GM23338 (cell line): Measurements from ENCODE around the gene CACTIN. TPM values are rescaled to one million over a fixed set of nuclear protein-coding genes. Genes with fewer than 3 reads are reported as not detected.

Experiments used
- CREB1 ChIP-seq: fragments of 250-450 bp; sonication (Bioruptor Pico); IDR thresholded peaks from 2 replicates; pipeline ENCODE4 v1.5.0; 2020; ENCODE audit warnings: low read depth, mild to moderate bottlenecking, moderate library complexity
- EZH2 ChIP-seq: fragments of 200-600 bp; sonication (generic); IDR thresholded peaks from one replicate; pipeline ENCODE4 v1.8.0; 2017; ENCODE audit warnings: antibody characterized with exemption, mild to moderate bottlenecking, low read depth; ENCODE audit not compliant: unreplicated experiment
- NANOG ChIP-seq: IDR thresholded peaks from 2 replicates; pipeline ENCODE4 v1.6.1; 2016; ENCODE audit warnings: antibody characterized with exemption, borderline replicate concordance
- POLR2AphosphoS5 ChIP-seq: IDR thresholded peaks from 2 replicates; pipeline ENCODE4 v1.6.1; 2016; ENCODE audit warnings: antibody characterized with exemption, low read depth
- ZNF114 ChIP-seq: fragments of 250-450 bp; sonication (Bioruptor Pico); IDR thresholded peaks from 2 replicates; pipeline ENCODE4 v1.5.0; 2020; ENCODE audit warnings: mild to moderate bottlenecking, moderate library complexity
- ZNF331 ChIP-seq: fragments of 250-450 bp; sonication (Bioruptor Pico); IDR thresholded peaks from 2 replicates; pipeline ENCODE4 v1.5.0; 2020; ENCODE audit warnings: low read depth, mild to moderate bottlenecking, moderate library complexity
- polyA plus RNA-seq: library from polyadenylated mRNA; unstranded; fragments of >200 nt; fragmentation: Nextera tagmentation; extraction: Ambion mirVana; gene quantifications from 2 replicates; pipeline ENCODE4 v1.2.1, GENCODE V29; 2016
- total RNA-seq: library from RNA; depleted of rRNA; stranded (reverse); fragments of >200 nt; shearing (Covaris generic); gene quantifications from 2 replicates; pipeline ENCODE4 v1.2.3, GENCODE V29; 2014
- TF ChIP-seq, protein P1 (sequence below): fragments of 250-450 bp; sonication (Bioruptor Pico); IDR thresholded peaks from 2 replicates; pipeline ENCODE4 v1.5.0; 2020; ENCODE audit warnings: mild to moderate bottlenecking, moderate library complexity
- TF ChIP-seq, protein P2 (sequence below): IDR thresholded peaks from one replicate; pipeline ENCODE4 v1.6.1; 2018; ENCODE audit warnings: antibody characterized with exemption; ENCODE audit not compliant: unreplicated experiment

CACTIN gene
- total and polyA plus RNA-seq, 2 experiments from 2014 or later = 14.3 to 47.4 TPM

DNA sequence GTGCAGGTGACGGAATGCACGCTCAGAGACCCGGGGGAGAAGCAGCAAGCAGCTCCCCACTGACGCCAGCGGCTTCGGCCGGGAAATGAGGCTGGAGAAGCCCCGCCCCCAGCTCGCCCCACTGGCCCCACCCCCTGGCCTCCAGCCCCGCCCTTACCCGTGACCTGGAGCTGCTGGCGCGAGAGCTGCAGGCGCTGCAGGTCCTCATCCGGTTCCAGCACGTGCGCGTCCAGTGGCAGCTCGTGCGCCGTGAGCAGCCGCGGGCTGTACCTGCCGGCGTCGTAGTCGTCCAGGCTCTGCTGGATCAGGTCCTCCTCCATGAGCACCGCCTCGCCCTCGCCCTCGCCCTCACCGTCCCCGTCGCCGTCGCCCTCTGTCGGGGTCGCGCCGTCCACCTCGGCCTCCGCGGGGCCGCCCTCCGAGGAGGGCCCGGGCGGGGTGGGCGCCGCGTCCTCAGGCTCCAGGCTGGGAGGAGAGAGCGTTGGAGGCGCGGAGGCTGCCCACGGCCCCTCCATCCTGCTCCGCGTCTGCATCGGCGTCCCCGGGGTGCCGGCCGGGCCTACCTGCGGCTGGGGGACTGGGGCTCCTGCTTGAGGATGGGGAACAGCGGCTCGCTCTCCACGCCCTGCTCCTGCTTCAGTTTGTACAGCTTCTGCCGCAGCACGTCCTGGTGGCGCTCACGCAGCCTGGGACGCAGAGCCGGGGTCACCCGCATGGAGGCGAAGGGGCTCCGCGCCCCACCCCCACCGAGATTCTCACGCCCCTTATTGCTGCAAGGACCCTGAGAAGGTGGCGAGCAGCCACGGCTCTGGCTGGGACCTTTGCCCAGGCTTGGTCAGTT, 13.5 kb downstream of the CACTIN start (continued):
- TF ChIP-seq, protein P1, sequence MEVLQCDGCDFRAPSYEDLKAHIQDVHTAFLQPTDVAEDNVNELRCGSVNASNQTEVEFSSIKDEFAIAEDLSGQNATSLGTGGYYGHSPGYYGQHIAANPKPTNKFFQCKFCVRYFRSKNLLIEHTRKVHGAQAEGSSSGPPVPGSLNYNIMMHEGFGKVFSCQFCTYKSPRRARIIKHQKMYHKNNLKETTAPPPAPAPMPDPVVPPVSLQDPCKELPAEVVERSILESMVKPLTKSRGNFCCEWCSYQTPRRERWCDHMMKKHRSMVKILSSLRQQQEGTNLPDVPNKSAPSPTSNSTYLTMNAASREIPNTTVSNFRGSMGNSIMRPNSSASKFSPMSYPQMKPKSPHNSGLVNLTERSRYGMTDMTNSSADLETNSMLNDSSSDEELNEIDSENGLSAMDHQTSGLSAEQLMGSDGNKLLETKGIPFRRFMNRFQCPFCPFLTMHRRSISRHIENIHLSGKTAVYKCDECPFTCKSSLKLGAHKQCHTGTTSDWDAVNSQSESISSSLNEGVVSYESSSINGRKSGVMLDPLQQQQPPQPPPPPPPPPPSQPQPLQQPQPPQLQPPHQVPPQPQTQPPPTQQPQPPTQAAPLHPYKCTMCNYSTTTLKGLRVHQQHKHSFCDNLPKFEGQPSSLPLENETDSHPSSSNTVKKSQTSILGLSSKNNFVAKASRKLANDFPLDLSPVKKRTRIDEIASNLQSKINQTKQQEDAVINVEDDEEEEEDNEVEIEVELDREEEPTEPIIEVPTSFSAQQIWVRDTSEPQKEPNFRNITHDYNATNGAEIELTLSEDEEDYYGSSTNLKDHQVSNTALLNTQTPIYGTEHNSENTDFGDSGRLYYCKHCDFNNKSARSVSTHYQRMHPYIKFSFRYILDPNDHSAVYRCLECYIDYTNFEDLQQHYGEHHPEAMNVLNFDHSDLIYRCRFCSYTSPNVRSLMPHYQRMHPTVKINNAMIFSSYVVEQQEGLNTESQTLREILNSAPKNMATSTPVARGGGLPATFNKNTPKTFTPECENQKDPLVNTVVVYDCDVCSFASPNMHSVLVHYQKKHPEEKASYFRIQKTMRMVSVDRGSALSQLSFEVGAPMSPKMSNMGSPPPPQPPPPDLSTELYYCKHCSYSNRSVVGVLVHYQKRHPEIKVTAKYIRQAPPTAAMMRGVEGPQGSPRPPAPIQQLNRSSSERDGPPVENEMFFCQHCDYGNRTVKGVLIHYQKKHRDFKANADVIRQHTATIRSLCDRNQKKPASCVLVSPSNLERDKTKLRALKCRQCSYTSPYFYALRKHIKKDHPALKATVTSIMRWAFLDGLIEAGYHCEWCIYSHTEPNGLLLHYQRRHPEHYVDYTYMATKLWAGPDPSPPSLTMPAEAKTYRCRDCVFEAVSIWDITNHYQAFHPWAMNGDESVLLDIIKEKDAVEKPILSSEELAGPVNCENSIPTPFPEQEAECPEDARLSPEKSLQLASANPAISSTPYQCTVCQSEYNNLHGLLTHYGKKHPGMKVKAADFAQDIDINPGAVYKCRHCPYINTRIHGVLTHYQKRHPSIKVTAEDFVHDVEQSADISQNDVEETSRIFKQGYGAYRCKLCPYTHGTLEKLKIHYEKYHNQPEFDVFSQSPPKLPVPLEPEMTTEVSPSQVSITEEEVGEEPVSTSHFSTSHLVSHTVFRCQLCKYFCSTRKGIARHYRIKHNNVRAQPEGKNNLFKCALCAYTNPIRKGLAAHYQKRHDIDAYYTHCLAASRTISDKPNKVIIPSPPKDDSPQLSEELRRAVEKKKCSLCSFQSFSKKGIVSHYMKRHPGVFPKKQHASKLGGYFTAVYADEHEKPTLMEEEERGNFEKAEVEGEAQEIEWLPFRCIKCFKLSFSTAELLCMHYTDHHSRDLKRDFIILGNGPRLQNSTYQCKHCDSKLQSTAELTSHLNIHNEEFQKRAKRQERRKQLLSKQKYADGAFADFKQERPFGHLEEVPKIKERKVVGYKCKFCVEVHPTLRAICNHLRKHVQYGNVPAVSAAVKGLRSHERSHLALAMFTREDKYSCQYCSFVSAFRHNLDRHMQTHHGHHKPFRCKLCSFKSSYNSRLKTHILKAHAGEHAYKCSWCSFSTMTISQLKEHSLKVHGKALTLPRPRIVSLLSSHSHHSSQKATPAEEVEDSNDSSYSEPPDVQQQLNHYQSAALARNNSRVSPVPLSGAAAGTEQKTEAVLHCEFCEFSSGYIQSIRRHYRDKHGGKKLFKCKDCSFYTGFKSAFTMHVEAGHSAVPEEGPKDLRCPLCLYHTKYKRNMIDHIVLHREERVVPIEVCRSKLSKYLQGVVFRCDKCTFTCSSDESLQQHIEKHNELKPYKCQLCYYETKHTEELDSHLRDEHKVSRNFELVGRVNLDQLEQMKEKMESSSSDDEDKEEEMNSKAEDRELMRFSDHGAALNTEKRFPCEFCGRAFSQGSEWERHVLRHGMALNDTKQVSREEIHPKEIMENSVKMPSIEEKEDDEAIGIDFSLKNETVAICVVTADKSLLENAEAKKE = no peak
- TF ChIP-seq ZNF114 (CRISPR knock-in tag) (no peak), EZH2 (no peak), CREB1 (no peak), ZNF331 (CRISPR knock-in tag) (no peak), POLR2AphosphoS5 (no peak), NANOG (no peak)
- TF ChIP-seq, protein P2, sequence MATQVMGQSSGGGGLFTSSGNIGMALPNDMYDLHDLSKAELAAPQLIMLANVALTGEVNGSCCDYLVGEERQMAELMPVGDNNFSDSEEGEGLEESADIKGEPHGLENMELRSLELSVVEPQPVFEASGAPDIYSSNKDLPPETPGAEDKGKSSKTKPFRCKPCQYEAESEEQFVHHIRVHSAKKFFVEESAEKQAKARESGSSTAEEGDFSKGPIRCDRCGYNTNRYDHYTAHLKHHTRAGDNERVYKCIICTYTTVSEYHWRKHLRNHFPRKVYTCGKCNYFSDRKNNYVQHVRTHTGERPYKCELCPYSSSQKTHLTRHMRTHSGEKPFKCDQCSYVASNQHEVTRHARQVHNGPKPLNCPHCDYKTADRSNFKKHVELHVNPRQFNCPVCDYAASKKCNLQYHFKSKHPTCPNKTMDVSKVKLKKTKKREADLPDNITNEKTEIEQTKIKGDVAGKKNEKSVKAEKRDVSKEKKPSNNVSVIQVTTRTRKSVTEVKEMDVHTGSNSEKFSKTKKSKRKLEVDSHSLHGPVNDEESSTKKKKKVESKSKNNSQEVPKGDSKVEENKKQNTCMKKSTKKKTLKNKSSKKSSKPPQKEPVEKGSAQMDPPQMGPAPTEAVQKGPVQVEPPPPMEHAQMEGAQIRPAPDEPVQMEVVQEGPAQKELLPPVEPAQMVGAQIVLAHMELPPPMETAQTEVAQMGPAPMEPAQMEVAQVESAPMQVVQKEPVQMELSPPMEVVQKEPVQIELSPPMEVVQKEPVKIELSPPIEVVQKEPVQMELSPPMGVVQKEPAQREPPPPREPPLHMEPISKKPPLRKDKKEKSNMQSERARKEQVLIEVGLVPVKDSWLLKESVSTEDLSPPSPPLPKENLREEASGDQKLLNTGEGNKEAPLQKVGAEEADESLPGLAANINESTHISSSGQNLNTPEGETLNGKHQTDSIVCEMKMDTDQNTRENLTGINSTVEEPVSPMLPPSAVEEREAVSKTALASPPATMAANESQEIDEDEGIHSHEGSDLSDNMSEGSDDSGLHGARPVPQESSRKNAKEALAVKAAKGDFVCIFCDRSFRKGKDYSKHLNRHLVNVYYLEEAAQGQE = no peak
